Esophagus muscularis mucosa (tissue), 4 donors: ENCODE data around the gene OSBPL2.

Experiments used
- CTCF ChIP-seq, 3 experiments: fragments of 200-600 bp in 2 of 3; fragments of 450-650 bp in 1 of 3; sonication (generic) in 2 of 3; IDR thresholded peaks; one replicate each; pipeline ENCODE4 v1.5.1; 2017 to 2019; ENCODE audit warnings: antibody characterized with exemption in 3 of 3, mild to moderate bottlenecking in 2 of 3, moderate library complexity in 1 of 3
- EP300 ChIP-seq: sonication (generic); formaldehyde crosslinking; IDR thresholded peaks from one replicate; pipeline ENCODE4 v1.6.1; 2017; ENCODE audit warnings: antibody characterized with exemption
- POLR2A ChIP-seq: fragments of 450-650 bp; IDR thresholded peaks from one replicate; pipeline ENCODE4 v1.6.1; 2017; ENCODE audit warnings: antibody characterized with exemption, moderate library complexity, mild to moderate bottlenecking, low read depth
- POLR2AphosphoS5 ChIP-seq, 2 donors: sonication (generic); formaldehyde crosslinking; IDR thresholded peaks; one replicate each; pipeline ENCODE4 v1.6.1; 2017; ENCODE audit warnings: antibody characterized with exemption in 2 of 2

GRCh38 chr20:62331347-62331746, 93.0 kb downstream of the OSBPL2 start:
- TF ChIP-seq CTCF (IDR thresholded peaks at IDR 0.05): no peak
- TF ChIP-seq EP300: no peak
- no peak for TF ChIP-seq POLR2A
- TF ChIP-seq POLR2AphosphoS5 (IDR thresholded peaks at IDR 0.05): no peak
